Gastroesophageal sphincter (tissue), 3 donors: ENCODE measurements around the gene AKT3.
A peak's percentile ranks its signal among the peaks of the same experiment; 100 is the strongest.

Source experiments
- CTCF ChIP-seq, 4 experiments: fragments of 200-600 bp in 2 of 4; fragments of 450-650 bp in 2 of 4; sonication (generic) in 1 of 4; IDR thresholded peaks; one replicate each; pipeline ENCODE4 v1.5.1; 2017 to 2019; ENCODE audit warnings: antibody characterized with exemption in 4 of 4, mild to moderate bottlenecking in 2 of 4, moderate library complexity in 2 of 4
- POLR2A ChIP-seq, 2 donors: fragments of 450-650 bp; IDR thresholded peaks; one replicate each; pipeline ENCODE4 v1.6.1; 2017; ENCODE audit warnings: antibody characterized with exemption in 2 of 2, mild to moderate bottlenecking in 2 of 2, moderate library complexity in 1 of 2

- no peak for TF ChIP-seq CTCF (IDR thresholded peaks at IDR 0.05)
- peak; percentile 34 to 42 for TF ChIP-seq POLR2A (IDR thresholded peaks at IDR 0.05)
These were observed 611 bp upstream of the AKT3 start for GRCh38 chr1:243850452-243851256.
